NCI-H2227 (cell line): Measurements from ENCODE around the gene PEX1.
"Not testable (repeated sequence)": the region's sequence is repeated elsewhere in the genome, so short reads cannot be mapped to it uniquely, and the experiment has no call there.

Experiments used
- DNase-seq: peaks from one replicate; lab custom pipeline; 2025; ENCODE audit not compliant: unreplicated experiment; lab: John Stamatoyannopoulos, UW

The PEX1 gene

DNA sequence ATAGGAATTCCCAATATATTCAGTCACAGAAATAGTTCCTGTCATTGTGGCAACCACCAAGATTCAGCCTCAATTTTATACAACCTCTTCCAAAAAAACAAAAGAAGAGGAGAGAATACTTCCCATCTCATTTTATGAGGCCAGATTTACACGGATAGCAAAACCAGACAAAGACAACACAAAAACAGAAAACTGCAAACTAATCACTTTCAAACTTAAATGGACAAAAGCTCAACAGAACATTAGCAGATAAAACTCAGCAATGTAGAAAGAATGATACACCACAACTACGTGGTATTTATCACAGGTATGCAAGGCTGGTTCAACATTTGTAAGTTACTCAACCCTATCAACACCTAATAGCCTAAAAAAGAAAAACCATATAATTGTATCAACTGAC lies 22.0 kb downstream of the PEX1 start:
- no peak for DNase-seq

DNA sequence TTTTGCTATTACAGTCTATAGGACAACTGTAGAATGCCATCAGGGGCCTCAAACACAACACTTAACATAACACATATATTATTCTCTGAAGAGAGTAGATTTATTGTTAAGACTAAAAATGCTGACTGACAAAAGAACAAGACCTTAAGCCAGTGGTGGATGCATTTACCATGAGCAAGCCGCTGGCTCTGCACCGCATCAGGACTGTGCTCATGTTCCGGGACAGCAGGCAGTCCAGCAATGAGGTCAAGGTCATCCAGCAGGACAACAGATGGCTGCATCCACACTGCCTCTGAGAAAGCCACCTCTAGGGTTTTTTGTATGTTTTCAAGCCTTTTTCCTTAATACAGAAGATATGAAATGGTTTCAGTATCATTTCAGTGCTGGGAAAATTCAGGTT lies 23.8 kb downstream of the PEX1 start:
- DNase-seq = no peak

DNA sequence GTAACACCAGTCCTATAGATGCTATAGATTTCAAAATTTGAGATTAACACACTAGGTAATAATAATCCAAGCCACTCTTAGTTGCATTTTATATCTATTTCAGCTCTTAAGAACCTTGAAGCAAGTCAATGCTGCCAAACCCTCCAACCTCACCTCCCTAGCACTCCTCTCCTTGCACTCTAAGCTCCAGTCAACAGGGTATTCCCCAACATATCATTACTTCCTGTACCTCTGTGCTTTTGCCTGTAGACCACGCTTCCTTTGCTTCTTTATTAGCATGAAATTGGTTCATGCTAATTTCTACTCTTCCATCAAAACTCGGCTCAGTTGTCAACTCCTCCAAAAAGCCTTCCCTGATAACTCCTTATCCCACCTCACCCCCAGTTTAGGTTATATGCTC lies 24.6 kb downstream of the PEX1 start:
- no peak for DNase-seq

DNA sequence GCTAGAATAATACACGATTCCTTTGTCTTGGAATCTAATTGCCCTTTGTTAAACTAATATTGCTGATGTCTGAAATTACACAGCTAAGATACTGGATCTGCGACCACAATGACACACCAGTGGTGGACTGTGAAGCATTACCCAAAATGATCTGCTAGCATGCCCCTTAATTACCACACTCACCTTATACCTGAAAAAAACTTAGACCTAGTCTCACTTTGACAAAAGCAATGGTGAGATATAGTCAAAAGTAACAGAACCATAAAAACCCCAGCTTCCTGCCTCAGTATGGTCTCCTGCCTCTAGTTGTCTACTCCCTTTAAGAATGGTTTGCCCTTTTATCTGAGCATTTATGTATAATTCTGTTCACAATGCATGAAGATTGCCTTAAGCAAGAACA lies 29.8 kb downstream of the PEX1 start:
- DNase-seq = no peak

DNA sequence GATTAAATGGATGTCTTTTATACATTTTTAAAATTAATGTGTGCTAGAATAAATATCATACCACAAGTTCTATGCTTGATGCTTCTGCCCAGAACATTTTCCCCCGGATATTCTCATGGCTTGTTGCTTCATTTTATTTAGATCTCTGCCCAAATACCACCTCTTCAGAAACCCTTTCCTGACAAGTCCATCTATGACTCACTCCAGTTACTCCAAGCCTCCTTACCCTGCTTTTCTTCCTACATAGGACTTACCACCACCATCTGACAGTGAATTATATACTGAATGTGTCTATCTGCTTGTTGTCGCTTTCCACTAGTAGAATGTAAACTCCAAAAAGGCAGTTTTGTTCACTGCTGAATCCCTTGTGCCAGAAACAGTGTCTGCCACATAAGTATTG lies 31.4 kb downstream of the PEX1 start:
- no peak for DNase-seq

DNA sequence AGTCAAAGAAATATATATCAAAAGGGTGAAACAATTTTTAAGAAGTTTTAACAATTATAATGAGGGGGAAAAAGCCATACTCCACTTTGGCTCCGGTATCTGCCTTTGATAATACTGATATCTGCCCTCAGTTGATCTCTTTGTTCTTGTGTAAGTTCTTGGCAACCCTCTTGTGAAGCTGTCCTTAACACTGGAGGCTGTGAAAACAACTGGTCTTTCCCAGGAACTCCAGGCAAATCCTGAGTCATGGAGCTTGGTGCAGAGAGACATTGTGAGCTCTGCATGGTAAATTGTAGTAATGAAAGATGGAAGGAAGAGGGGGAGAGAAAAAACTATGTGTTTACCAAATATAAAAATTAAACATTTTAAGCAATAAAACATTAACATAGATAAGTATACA lies 38.7 kb downstream of the PEX1 start:
- DNase-seq = no peak

DNA sequence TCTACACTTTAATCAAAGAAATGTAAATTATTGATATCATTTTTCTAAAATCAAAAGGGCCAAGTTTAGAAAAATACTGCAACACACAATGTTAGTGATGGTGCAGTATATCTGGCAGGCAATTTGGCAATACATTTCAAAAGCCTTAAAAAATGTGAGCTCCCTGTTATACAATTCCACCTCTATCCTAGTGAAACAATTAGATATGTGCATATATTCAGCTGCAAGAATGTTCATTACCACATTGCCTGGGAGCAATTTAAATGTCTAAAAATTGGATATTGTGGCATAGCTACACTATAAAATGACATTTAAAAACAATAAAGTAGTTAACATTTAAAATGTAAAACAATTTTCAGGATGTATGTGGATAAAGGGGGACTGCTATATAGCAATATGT lies 40.5 kb downstream of the PEX1 start:
- no peak for DNase-seq

DNA sequence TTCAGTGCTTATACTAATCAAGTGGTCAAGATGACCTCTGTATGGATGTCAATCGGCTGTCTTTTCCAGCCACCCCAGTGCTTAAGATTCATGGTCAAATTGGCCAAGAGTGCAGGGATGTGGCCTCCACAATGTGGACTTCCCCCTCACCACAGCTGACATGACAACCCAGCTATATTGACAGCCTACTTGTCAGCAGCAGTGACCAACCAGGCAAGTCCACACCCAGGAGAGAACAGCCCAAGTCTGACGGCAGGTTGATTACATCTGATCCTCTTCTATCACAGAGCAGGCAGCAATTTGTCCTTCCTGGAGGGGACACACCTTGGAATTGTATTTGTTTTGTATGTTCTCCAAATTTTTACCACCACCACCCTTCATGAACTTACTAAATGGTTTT lies 42.3 kb downstream of the PEX1 start:
- no peak for DNase-seq

DNA sequence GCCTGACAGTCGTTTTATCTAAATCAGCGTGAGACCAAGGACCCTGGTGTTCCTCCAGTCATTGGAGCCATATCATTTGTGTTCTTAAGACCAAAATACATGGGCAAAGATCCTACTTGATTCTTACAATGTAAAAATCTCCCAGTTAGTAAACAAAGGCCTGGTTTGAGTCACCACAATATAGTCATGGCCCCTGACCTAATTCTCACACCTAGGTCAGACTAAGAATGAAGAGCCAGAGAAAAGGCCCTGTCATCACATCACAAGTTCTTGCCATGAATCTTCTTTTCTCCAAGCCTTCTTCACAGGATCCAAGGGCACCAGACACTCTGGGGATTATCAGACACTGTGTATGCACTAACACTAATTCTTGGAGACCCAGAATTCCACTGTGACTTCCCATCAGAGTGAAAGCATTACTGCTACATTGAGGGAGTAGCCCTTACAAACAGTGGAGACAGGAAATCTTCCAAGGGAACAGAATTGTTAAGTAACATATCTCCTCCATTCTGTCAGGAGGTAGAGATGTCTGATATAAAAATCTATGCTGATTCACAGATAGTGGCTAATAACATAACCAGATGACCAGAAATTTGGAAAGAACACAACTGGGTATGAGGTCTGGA lies 42.9 kb downstream of the PEX1 start:
- no peak for DNase-seq

DNA sequence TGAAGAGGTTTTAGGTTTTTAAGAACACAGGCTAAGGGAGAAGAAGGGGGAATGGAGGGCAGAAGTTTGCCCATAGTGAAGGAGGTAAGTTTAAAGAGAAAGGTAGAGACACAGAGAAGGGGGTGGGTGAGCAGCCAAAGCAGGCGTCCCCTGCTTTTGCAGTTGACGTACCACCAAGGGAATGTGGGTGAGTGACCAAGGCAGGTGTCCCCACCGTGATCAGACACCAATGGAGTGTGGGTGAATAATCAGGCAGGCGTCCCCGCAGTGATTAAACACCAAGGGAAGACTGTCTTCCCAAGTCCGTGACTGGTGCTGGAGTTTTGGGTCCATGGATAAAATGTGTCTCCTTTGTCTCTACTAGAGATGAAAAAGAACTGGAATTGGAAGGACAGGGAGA lies 44.1 kb downstream of the PEX1 start:
- not testable (repeated sequence) for DNase-seq

DNA sequence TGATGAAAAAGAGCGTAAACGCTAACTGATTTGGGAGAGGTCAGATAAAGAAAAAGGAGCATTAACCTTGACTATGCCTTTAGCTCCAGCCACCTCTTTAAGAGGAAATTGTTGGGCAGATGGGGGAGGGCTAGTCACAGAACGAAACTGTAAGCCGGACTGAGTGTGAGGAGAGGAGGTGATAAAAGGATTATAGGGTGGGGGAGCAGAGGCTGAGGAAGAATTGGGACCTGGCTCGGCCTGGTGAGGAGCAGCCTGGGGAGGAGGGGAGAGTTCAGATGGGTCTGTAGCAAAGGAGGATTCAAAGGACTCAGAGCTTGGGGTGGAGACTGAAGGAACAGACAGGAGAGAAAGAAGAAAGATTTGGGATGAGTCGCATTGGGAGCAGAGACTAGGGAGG lies 44.7 kb downstream of the PEX1 start:
- DNase-seq = not testable (repeated sequence)

DNA sequence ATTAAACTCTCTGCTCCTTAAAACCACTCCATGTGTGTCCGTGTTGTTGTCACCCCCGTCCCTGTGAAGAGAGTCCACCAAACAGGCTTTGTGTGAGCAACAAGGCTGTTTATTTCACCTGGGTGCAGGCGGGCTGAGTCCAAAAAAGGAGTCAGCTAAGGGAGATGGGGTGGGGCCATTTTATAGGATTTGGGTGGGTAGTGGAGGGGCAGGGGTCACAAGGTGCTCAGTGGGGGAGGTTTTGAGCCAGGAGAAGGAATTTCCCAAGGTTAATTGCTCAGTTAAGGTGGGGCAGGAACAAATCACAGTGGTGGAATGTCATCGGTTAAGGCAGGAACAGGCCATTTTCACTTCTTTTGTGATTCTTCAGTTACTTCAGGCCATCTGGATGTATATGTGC lies 49.2 kb downstream of the PEX1 start:
- not testable (repeated sequence) for DNase-seq

DNA sequence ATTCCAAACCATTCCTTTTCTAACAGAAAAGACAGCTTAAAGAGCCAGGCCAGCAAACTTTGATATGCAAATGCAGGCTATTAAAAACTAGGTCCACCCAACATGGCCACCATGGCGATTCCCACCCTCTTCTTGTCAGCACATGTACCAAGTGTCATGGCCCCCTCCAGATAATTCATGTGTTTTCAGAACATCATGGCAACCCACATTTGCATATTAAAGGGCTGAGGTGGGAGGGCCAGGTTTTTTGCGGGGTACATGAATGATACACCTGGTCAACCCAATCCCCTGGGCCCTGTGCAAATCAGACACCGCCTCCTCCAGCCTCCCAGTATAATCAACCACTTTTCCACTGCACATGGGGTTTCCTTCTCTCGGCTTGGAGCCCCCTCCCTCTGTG lies 49.6 kb downstream of the PEX1 start:
- DNase-seq = no peak

DNA sequence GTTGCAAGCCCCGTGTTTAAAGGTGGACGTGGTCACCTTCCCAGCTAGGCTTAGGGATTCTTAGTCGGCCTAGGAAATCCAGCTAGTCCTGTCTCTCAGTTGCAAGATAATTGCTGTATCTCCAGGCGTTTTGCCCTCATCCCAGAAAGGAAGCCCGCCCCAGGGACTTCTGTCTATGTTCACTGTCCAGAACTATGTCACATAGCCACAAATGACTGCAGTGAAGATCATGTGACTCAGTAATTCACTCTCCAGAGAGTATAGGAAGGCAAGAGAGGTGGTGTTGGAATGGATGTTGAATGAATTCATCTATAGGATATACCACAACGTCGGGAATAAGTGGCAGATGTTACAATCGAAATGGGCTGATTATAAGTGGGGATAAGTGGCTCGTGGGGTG lies 50.2 kb downstream of the PEX1 start:
- no peak for DNase-seq

DNA sequence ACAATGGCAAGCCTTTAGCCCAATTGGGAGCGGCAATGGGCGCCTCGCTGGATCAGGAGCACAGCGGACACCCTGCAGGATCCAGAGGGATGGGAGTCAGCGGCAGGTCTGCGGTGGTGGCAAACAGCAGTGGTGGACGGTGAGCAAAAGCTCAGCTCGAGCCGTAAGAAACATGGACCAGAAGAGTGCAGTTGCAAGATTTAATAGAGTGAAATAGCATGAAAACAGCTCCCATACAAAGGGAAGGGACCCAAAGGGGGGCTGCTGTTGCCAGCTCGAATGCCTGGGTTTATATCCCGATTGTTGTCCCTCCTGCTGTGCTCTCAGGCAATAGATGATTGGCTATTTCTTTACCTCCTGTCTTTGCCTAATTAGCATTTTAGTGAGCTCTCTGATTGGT lies 50.6 kb downstream of the PEX1 start, which contains the start of gene ERVW-1:
Gene ERVW-1, minus strand, starts transcription at position 266 of the 400 bp plus-strand sequence. CDS start 7,565 bp downstream, outside the sequence.
- not testable (repeated sequence) for DNase-seq

DNA sequence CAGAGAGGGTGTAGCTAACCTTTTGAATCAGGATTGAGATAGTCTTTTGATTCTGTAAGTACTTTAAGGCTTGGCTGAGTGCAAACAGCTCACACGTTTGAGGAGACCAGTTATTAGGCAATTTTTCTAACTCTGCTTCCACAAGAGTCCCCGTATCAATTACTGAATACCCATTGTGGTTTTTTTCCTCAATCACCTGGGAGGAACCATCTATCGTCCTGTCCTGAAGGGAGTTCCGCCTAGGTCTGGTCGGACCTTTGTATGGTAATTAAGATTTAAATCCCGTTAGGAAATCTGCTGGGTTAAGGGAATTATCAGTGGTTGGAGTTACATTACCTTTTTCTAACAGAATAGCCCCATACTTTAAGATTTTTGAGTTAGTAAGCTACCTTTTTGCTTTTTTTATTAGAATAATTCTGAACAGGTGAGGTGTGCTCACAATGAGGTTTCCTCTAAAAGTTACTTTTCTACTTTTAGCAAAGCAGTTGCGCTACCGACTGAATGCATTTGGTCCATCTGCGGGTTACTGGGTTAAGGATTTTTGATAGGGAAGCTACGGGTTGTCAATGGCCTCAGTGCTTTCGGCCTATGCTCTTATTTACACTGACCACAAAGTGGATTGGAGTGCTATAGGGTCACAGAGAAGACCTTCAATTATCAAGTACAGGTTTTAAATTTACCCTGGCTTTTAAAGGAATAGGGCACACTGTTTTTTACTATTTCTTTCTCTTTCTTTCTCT lies 52.3 kb downstream of the PEX1 start:
- DNase-seq = not testable (repeated sequence)

DNA sequence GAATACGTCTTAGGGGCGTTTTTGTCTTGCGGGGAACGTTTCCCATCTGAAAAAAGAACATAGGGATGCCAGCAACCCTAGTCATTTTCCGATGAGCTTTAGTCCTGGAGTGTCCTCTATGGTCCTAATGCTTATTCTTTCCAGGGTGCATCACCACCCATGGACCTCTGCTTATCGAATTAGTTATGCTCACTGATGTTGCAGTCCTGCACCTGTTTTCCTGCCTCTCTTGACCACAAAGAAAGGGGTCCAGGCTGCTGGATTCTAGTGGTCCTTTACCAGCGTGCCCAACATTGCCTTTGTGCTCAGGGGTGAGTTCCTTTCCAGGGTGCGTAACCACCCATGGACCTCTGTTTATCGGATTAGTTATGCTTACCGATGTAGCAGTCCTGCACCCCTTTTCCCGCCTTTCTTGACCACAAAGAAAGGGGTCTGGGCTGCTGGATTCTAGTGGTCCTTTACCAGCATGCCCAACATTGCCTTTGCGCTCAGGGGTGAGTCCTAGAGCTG lies 53.0 kb downstream of the PEX1 start:
- not testable (repeated sequence) for DNase-seq

DNA sequence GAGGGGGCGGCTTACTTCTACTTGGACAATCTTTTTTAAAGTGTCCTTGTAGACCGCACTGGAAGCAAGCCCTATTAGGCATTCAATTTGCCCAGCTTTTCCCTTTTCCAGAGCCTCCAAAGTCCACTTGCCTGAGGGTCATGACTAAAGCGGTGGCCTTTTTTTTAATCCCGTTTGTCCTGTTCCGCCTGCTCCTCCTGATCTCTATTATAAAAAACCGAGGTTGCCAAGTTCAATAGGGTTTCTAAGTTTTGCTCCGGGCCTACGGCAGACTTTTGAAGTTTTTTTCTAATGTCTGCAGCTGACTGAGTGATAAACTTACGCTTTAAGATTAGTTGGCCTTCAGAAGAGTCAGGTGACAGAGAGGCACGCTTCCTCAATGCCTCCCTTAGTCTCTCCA lies 54.3 kb downstream of the PEX1 start:
- DNase-seq = not testable (repeated sequence)

DNA sequence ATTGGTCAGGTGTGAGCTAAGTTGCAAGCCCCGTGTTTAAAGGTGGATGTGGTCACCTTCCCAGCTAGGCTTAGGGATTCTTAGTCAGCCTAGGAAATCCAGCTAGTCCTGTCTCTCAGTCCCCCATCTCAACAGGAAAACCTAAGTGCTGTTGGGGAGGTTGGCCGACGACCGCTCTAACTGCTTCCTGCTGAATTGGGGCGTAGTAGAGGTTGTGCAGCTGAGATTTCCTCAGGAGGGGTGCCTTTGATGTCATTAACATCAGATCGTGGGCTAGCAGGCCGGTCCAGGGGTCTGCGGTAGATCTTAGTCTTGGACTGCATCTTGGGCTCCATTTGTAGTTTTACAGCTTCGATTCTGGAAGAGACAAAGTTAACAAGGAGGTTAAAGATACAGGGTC lies 59.7 kb downstream of the PEX1 start:
- DNase-seq = not testable (repeated sequence)

DNA sequence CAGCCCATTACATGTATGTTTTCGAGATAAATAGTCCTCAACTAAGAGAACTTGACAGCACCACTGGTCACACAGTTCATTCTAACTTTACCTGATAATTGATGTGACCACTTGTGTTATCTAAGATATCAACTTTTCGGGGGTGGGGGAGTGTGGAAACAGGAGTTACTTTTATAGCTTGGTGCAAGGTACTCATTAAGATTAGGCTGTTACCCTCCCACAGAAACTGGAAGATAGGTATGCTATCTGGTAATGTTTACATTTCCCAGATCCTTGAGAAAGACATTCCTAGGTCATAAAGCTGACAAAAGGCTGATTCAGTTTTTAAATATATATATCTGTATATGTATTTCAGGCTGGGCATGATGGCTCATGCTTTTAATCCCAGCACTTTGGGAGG lies 61.6 kb downstream of the PEX1 start:
- no peak for DNase-seq

DNA sequence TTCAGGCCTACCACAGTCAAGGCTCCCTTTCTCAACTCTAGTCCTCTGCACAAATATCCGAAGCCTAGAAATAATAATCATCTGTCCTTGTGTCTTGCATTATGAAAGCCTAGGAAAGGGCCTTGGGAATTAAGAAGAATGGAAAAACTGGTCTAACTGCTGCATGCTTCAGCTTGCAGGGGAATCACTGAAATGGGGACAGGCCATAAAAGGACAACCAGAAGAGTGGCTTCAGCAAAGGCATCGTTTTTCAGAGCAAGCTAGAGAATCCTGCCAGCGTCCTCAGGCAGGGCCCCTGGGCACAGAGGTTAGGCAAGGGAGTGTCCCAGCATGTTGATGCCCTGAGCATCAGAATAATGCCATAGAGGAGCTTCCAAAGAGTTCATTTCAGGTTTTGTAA lies 63.8 kb downstream of the PEX1 start:
- DNase-seq = no peak

DNA sequence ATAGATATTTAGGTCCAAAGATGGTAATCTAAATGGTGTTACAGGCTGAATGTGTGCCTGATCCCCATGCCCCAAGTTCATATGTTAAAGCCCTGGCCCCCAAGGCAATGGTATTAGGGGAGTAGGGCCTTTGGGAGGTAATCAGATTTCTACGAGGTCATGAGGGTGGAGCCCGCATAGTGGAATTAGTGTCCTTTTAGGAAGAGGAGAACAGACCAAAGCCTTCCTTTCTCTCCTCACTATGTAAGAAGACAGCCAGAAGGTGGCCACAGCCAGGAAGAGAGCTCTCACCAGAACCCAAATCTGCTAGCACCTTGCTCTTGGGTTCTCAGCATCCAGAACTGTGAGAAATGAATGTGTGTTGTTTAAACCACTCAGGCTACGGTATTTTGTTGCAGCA lies 65.8 kb downstream of the PEX1 start:
- DNase-seq = no peak
